GM23338 (cell line): ENCODE results near the gene MMP28. TPM values are rescaled to one million over a fixed set of nuclear protein-coding genes. Genes with fewer than 3 reads are reported as not detected.

Source experiments
- ATAC-seq: fragments of 200-7000 bp; cut with Tn5 transposase; 3 replicates; pipeline ENCODE4 v1.9.1; 2020
- DNase-seq: peaks from one replicate; pipeline ENCODE4 v3.0.0-alpha.2; 2015; ENCODE audit warnings: low spot score
- H2AFZ ChIP-seq: fragments of 200-600 bp; sonication (generic); 2 replicates; pipeline ENCODE4 v1.8.0; 2016; ENCODE audit warnings: antibody characterized with exemption, mild to moderate bottlenecking, moderate library complexity
- H3F3A ChIP-seq: fragments of 200-600 bp; sonication (generic); replicated peaks from 2 replicates; pipeline ENCODE4 v1.8.0; 2017; ENCODE audit warnings: antibody characterized with exemption, mixed run types, low read depth
- H3K27ac ChIP-seq: fragments of 200-600 bp; sonication (generic); 2 replicates; pipeline ENCODE4 v1.6.1; 2016; ENCODE audit warnings: low read depth
- H3K27me3 ChIP-seq: fragments of 200-600 bp; sonication (generic); 2 replicates; pipeline ENCODE4 v1.8.0; 2016; ENCODE audit warnings: mild to moderate bottlenecking, mixed run types, moderate library complexity; ENCODE audit not compliant: insufficient read depth
- H3K36me3 ChIP-seq: fragments of 200-600 bp; sonication (generic); 2 replicates; pipeline ENCODE4 v1.8.0; 2016; ENCODE audit warnings: mild to moderate bottlenecking; ENCODE audit not compliant: insufficient read depth
- H3K4me1 ChIP-seq: fragments of 200-600 bp; sonication (generic); 2 replicates; pipeline ENCODE4 v1.8.0; 2016; ENCODE audit warnings: mild to moderate bottlenecking, moderate library complexity; ENCODE audit not compliant: insufficient read depth
- H3K4me2 ChIP-seq: fragments of 200-600 bp; sonication (generic); 2 replicates; pipeline ENCODE4 v1.7.1; 2017; ENCODE audit warnings: mixed run types
- H3K4me3 ChIP-seq: fragments of 200-600 bp; sonication (generic); 2 replicates; pipeline ENCODE4 v1.6.1; 2016; ENCODE audit warnings: mixed run types
- H3K79me2 ChIP-seq: fragments of 200-600 bp; sonication (generic); replicated peaks from 2 replicates; pipeline ENCODE4 v1.8.0; 2017; ENCODE audit warnings: mild to moderate bottlenecking; ENCODE audit not compliant: insufficient read depth
- H3K9me2 ChIP-seq: fragments of 200-600 bp; sonication (generic); 2 replicates; pipeline ENCODE4 v1.8.0; 2017; ENCODE audit not compliant: insufficient read depth
- H4K20me1 ChIP-seq: fragments of 200-600 bp; sonication (generic); replicated peaks from 2 replicates; pipeline ENCODE4 v1.8.0; 2017; ENCODE audit warnings: mild to moderate bottlenecking; ENCODE audit not compliant: insufficient read depth
- H3K27ac Mint-ChIP-seq: 2 replicates; pipeline ENCODE4 v1.8.0; 2020; ENCODE audit warnings: inconsistent platforms, mild to moderate bottlenecking, moderate library complexity, mixed read lengths
- H3K27me3 Mint-ChIP-seq: 3 replicates; pipeline ENCODE4 v1.8.0; 2022; ENCODE audit warnings: low read depth, mild to moderate bottlenecking, moderate library complexity, mixed read lengths, inconsistent platforms; ENCODE audit not compliant: insufficient read depth, poor library complexity
- H3K36me3 Mint-ChIP-seq: 3 replicates; pipeline ENCODE4 v1.8.0; 2021; ENCODE audit warnings: low read depth, mild to moderate bottlenecking, inconsistent platforms, moderate library complexity, mixed read lengths
- H3K4me1 Mint-ChIP-seq: 3 replicates; pipeline ENCODE4 v1.8.0; 2020; ENCODE audit warnings: mild to moderate bottlenecking, inconsistent platforms, mixed read lengths
- H3K4me3 Mint-ChIP-seq: 3 replicates; pipeline ENCODE4 v1.8.0; 2021; ENCODE audit warnings: moderate library complexity, mild to moderate bottlenecking, inconsistent platforms, mixed read lengths
- H3K9me3 Mint-ChIP-seq: 3 replicates; pipeline ENCODE4 v1.8.0; 2020; ENCODE audit warnings: moderate library complexity, mild to moderate bottlenecking, inconsistent platforms, mixed read lengths
- CREB1 ChIP-seq: fragments of 250-450 bp; sonication (Bioruptor Pico); IDR thresholded peaks from 2 replicates; pipeline ENCODE4 v1.5.0; 2020; ENCODE audit warnings: low read depth, mild to moderate bottlenecking, moderate library complexity
- EZH2phosphoT487 ChIP-seq: fragments of 200-600 bp; sonication (generic); IDR thresholded peaks from one replicate; pipeline ENCODE4 v1.8.1; 2018; ENCODE audit warnings: antibody characterized with exemption; ENCODE audit not compliant: unreplicated experiment
- JUNB ChIP-seq: IDR thresholded peaks from one replicate; pipeline ENCODE4 v1.6.1; 2016; ENCODE audit warnings: antibody characterized with exemption; ENCODE audit not compliant: unreplicated experiment
- POLR2AphosphoS5 ChIP-seq: IDR thresholded peaks from 2 replicates; pipeline ENCODE4 v1.6.1; 2016; ENCODE audit warnings: antibody characterized with exemption, low read depth
- STAT1 ChIP-seq: IDR thresholded peaks from one replicate; pipeline ENCODE4 v1.6.1; 2016; ENCODE audit warnings: antibody characterized with exemption; ENCODE audit not compliant: unreplicated experiment
- ZNF114 ChIP-seq: fragments of 250-450 bp; sonication (Bioruptor Pico); IDR thresholded peaks from 2 replicates; pipeline ENCODE4 v1.5.0; 2020; ENCODE audit warnings: mild to moderate bottlenecking, moderate library complexity
- polyA plus RNA-seq: library from polyadenylated mRNA; unstranded; fragments of >200 nt; fragmentation: Nextera tagmentation; extraction: Ambion mirVana; gene quantifications from 2 replicates; pipeline ENCODE4 v1.2.1, GENCODE V29; 2016
- total RNA-seq: library from RNA; depleted of rRNA; stranded (reverse); fragments of >200 nt; shearing (Covaris generic); gene quantifications from 2 replicates; pipeline ENCODE4 v1.2.3, GENCODE V29; 2014
- TF ChIP-seq, protein P1 (sequence below), 2 experiments: fragments of 200-600 bp in 1 of 2; sonication (generic) in 1 of 2; conservative IDR thresholded peaks; 2 replicates each; pipeline versions ENCODE4 v1.5.1 to v1.6.1; 2016 to 2017; ENCODE audit warnings: antibody characterized with exemption in 2 of 2, low read depth in 2 of 2, mild to moderate bottlenecking in 2 of 2, moderate library complexity in 1 of 2
- TF ChIP-seq, protein P2 (sequence below): fragments of 250-450 bp; sonication (Bioruptor Pico); IDR thresholded peaks from 2 replicates; pipeline ENCODE4 v1.5.0; 2020; ENCODE audit warnings: mild to moderate bottlenecking, moderate library complexity
- TF ChIP-seq, protein P3 (sequence below): IDR thresholded peaks from one replicate; pipeline ENCODE4 v1.6.1; 2018; ENCODE audit warnings: antibody characterized with exemption; ENCODE audit not compliant: unreplicated experiment
- TF ChIP-seq, protein P4 (sequence below): IDR thresholded peaks from 2 replicates; pipeline ENCODE4 v1.6.1; 2016; ENCODE audit warnings: antibody characterized with exemption

MMP28 gene
- total and polyA plus RNA-seq, 2 experiments from 2014 or later, result not detected

DNA sequence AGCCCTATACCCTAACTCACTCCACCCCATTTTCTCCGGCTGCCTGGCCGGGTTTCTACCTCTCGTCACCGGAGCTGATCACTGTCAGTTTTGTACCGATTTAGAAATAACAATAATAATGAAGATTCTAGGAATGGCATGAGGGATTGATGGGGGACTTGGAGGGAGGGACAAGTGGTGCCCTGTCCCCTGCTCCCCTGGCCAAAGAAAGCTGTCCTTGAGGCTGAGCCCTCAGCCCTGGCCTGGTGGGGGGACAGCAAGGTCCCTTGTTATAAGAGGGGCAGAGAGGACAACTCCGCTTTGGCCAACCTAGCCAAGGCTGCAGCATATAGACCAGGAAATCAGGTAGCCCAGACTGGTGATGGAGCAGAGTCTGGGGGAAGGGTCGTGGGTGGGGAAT, 52.9 kb downstream of the MMP28 start:
- Histone ChIP-seq H3K9me2 (peaks cover 6% of the 10 kb centered on the region; the same call in 1 of the 2 replicates), H3F3A (peaks cover 8% of the 10 kb centered on the region; the same call in 1 of the 2 replicates)
- H3K27me3 Mint-ChIP-seq, result peaks cover 30% of the 10 kb centered on the region

More for the DNA sequence above, 52.9 kb downstream of the MMP28 start:
- no peak overlapping the region for H3K27ac ChIP-seq
- DNase-seq, result no peak
- Mint-ChIP-seq H3K4me1 (peaks cover 11% of the 10 kb centered on the region), H3K9me3 (peaks cover 12% of the 10 kb centered on the region; the same call in 2 of the 3 replicates), H3K4me3 (no peak overlapping the region; the same call in 2 of the 3 replicates), H3K27ac (no peak overlapping the region), H3K36me3 (0 out of 3 replicates have a peak, but pooled peaks cover 8% of the 10 kb centered on the region)
- peaks cover 57% of the 10 kb centered on the region for H3K27me3 ChIP-seq
- no peak overlapping the region for H3K4me2 ChIP-seq
- no peak overlapping the region for H2AFZ ChIP-seq
- H3K36me3 ChIP-seq, result no peaks in the 10 kb centered on the region
- TF ChIP-seq, protein P1, sequence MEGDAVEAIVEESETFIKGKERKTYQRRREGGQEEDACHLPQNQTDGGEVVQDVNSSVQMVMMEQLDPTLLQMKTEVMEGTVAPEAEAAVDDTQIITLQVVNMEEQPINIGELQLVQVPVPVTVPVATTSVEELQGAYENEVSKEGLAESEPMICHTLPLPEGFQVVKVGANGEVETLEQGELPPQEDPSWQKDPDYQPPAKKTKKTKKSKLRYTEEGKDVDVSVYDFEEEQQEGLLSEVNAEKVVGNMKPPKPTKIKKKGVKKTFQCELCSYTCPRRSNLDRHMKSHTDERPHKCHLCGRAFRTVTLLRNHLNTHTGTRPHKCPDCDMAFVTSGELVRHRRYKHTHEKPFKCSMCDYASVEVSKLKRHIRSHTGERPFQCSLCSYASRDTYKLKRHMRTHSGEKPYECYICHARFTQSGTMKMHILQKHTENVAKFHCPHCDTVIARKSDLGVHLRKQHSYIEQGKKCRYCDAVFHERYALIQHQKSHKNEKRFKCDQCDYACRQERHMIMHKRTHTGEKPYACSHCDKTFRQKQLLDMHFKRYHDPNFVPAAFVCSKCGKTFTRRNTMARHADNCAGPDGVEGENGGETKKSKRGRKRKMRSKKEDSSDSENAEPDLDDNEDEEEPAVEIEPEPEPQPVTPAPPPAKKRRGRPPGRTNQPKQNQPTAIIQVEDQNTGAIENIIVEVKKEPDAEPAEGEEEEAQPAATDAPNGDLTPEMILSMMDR (conservative IDR thresholded peaks at IDR 0.05; ENCODE audit: low read depth in 2 of 2), result no peak
- TF ChIP-seq JUNB (no peak), ZNF114 (CRISPR knock-in tag) (no peak), EZH2phosphoT487 (no peak), STAT1 (no peak), CREB1 (CRISPR knock-in tag) (no peak), POLR2AphosphoS5 (no peak)
- TF ChIP-seq, protein P2, sequence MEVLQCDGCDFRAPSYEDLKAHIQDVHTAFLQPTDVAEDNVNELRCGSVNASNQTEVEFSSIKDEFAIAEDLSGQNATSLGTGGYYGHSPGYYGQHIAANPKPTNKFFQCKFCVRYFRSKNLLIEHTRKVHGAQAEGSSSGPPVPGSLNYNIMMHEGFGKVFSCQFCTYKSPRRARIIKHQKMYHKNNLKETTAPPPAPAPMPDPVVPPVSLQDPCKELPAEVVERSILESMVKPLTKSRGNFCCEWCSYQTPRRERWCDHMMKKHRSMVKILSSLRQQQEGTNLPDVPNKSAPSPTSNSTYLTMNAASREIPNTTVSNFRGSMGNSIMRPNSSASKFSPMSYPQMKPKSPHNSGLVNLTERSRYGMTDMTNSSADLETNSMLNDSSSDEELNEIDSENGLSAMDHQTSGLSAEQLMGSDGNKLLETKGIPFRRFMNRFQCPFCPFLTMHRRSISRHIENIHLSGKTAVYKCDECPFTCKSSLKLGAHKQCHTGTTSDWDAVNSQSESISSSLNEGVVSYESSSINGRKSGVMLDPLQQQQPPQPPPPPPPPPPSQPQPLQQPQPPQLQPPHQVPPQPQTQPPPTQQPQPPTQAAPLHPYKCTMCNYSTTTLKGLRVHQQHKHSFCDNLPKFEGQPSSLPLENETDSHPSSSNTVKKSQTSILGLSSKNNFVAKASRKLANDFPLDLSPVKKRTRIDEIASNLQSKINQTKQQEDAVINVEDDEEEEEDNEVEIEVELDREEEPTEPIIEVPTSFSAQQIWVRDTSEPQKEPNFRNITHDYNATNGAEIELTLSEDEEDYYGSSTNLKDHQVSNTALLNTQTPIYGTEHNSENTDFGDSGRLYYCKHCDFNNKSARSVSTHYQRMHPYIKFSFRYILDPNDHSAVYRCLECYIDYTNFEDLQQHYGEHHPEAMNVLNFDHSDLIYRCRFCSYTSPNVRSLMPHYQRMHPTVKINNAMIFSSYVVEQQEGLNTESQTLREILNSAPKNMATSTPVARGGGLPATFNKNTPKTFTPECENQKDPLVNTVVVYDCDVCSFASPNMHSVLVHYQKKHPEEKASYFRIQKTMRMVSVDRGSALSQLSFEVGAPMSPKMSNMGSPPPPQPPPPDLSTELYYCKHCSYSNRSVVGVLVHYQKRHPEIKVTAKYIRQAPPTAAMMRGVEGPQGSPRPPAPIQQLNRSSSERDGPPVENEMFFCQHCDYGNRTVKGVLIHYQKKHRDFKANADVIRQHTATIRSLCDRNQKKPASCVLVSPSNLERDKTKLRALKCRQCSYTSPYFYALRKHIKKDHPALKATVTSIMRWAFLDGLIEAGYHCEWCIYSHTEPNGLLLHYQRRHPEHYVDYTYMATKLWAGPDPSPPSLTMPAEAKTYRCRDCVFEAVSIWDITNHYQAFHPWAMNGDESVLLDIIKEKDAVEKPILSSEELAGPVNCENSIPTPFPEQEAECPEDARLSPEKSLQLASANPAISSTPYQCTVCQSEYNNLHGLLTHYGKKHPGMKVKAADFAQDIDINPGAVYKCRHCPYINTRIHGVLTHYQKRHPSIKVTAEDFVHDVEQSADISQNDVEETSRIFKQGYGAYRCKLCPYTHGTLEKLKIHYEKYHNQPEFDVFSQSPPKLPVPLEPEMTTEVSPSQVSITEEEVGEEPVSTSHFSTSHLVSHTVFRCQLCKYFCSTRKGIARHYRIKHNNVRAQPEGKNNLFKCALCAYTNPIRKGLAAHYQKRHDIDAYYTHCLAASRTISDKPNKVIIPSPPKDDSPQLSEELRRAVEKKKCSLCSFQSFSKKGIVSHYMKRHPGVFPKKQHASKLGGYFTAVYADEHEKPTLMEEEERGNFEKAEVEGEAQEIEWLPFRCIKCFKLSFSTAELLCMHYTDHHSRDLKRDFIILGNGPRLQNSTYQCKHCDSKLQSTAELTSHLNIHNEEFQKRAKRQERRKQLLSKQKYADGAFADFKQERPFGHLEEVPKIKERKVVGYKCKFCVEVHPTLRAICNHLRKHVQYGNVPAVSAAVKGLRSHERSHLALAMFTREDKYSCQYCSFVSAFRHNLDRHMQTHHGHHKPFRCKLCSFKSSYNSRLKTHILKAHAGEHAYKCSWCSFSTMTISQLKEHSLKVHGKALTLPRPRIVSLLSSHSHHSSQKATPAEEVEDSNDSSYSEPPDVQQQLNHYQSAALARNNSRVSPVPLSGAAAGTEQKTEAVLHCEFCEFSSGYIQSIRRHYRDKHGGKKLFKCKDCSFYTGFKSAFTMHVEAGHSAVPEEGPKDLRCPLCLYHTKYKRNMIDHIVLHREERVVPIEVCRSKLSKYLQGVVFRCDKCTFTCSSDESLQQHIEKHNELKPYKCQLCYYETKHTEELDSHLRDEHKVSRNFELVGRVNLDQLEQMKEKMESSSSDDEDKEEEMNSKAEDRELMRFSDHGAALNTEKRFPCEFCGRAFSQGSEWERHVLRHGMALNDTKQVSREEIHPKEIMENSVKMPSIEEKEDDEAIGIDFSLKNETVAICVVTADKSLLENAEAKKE (CRISPR knock-in tag), result no peak
- TF ChIP-seq, protein P3, sequence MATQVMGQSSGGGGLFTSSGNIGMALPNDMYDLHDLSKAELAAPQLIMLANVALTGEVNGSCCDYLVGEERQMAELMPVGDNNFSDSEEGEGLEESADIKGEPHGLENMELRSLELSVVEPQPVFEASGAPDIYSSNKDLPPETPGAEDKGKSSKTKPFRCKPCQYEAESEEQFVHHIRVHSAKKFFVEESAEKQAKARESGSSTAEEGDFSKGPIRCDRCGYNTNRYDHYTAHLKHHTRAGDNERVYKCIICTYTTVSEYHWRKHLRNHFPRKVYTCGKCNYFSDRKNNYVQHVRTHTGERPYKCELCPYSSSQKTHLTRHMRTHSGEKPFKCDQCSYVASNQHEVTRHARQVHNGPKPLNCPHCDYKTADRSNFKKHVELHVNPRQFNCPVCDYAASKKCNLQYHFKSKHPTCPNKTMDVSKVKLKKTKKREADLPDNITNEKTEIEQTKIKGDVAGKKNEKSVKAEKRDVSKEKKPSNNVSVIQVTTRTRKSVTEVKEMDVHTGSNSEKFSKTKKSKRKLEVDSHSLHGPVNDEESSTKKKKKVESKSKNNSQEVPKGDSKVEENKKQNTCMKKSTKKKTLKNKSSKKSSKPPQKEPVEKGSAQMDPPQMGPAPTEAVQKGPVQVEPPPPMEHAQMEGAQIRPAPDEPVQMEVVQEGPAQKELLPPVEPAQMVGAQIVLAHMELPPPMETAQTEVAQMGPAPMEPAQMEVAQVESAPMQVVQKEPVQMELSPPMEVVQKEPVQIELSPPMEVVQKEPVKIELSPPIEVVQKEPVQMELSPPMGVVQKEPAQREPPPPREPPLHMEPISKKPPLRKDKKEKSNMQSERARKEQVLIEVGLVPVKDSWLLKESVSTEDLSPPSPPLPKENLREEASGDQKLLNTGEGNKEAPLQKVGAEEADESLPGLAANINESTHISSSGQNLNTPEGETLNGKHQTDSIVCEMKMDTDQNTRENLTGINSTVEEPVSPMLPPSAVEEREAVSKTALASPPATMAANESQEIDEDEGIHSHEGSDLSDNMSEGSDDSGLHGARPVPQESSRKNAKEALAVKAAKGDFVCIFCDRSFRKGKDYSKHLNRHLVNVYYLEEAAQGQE, result no peak
- TF ChIP-seq, protein P4, sequence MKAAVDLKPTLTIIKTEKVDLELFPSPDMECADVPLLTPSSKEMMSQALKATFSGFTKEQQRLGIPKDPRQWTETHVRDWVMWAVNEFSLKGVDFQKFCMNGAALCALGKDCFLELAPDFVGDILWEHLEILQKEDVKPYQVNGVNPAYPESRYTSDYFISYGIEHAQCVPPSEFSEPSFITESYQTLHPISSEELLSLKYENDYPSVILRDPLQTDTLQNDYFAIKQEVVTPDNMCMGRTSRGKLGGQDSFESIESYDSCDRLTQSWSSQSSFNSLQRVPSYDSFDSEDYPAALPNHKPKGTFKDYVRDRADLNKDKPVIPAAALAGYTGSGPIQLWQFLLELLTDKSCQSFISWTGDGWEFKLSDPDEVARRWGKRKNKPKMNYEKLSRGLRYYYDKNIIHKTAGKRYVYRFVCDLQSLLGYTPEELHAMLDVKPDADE, result no peak
- no peaks in the 10 kb centered on the region for H3K79me2 ChIP-seq
- H3K4me1 ChIP-seq, result peaks cover 4% of the 10 kb centered on the region; the same call in 1 of the 2 replicates
- no peak for ATAC-seq
- H3K4me3 ChIP-seq, result no peak overlapping the region
- no peaks in the 10 kb centered on the region; the same call in 1 of the 2 replicates for H4K20me1 ChIP-seq
